Spinal cord (tissue), 10 donors: Measurements from ENCODE around the gene PRR16. TPM values are rescaled to one million over a fixed set of nuclear protein-coding genes. Genes with fewer than 3 reads are reported as not detected.

Experiments used
- DNase-seq, 6 donors: peaks; one replicate each; pipeline versions ENCODE4 v3.0.0 to v3.0.0-alpha.2; 2013 to 2015; ENCODE audit warnings: low spot score in 6 of 6, low read depth in 4 of 6
- H3K27ac ChIP-seq: one replicate; pipeline ENCODE4 v1.5.1; 2013; ENCODE audit warnings: low read depth, low read length, control low read depth
- H3K27me3 ChIP-seq: one replicate; pipeline ENCODE4 v1.6.1; 2013; ENCODE audit warnings: low read length; ENCODE audit not compliant: control insufficient read depth, insufficient read depth
- H3K36me3 ChIP-seq: one replicate; pipeline ENCODE4 v1.6.1; 2013; ENCODE audit warnings: low read length; ENCODE audit not compliant: control insufficient read depth, insufficient read depth
- H3K4me1 ChIP-seq: one replicate; pipeline ENCODE4 v1.6.1; 2013; ENCODE audit warnings: low read length; ENCODE audit not compliant: control insufficient read depth, insufficient read depth
- H3K4me3 ChIP-seq: one replicate; pipeline ENCODE4 v1.5.1; 2013; ENCODE audit warnings: low read depth, low read length, control low read depth
- H3K9me3 ChIP-seq: one replicate; pipeline ENCODE4 v1.6.1; 2013; ENCODE audit warnings: low read length; ENCODE audit not compliant: control insufficient read depth, insufficient read depth
- WGBS: methylation state at CpG from one replicate; pipeline ENCODE4 v1.1.5; 2013; ENCODE audit warnings: missing lambda C conversion rate; ENCODE audit not compliant: insufficient coverage; 5-methylcytosine and 5-hydroxymethylcytosine counted together
- polyA plus RNA-seq, 2 donors: library from polyadenylated mRNA; unstranded; fragments of 120-200 nt; gene quantifications; one replicate each; pipeline ENCODE4 v1.2.1, GENCODE V29; 2013; ENCODE audit not compliant: insufficient read length in 2 of 2
- total RNA-seq, 2 donors: library from RNA; depleted of rRNA in 1 of 2; stranded (reverse); fragments of 120-200 nt in 1 of 2; fragments of >200 nt in 1 of 2; gene quantifications; one replicate each; pipeline versions ENCODE4 v1.2.3 to v1.2.4, GENCODE V29; 2013 to 2014
- donor health status: healthy.

The PRR16 gene
- total and polyA plus RNA-seq, 4 donors: 1.6 to 5.7 (median 2.6) TPM

DNA sequence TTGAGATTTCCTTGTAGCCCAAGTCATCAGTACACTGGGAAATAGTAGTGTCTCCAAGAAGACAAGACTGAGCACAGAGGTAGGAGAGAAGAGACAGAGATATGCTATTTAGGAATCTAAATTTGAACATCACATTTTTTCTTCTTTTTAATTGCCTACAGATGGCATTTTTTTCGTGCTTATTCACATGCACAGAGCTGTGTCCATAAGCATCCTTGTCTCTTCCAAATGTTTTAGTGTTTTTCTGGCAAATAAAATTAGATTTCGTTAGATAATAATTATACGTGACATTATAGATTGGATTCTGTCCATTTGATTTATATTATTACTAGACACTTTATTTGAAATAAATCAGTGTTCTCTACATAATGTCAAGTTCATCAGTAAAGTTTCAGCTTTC, 80.9 kb downstream of the PRR16 start:
- Histone ChIP-seq H3K36me3 (no peaks in the 10 kb centered on the region), H3K4me1 (no peaks in the 10 kb centered on the region), H3K9me3 (no peaks in the 10 kb centered on the region), H3K27ac (no peak overlapping the region), H3K4me3 (no peak overlapping the region), H3K27me3 (no peaks in the 10 kb centered on the region)
- no peak for DNase-seq
- whole genome bisulfite sequencing: no CpG with 5 or more reads among the region's 3 CpGs

DNA sequence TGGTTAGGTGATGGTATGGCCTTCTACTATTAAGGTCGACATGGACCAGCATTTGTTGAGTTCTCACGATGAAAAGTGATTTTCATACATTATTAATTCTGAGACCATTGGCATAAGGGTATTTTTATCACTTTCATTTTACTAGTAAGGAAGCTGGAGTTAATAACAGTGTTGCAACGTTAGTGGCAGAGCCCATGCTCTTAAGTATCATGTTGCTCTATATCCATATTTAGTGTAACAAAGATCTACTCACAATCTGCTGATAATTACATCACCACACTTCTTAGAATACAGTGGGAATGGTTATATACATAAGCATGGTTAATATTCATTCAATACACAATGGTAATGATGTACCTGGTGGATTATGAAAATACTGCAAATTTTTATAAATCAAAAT, 81.9 kb downstream of the PRR16 start:
- Histone ChIP-seq H3K4me1 (no peaks in the 10 kb centered on the region), H3K27ac (no peak overlapping the region), H3K36me3 (no peaks in the 10 kb centered on the region), H3K4me3 (no peak overlapping the region), H3K9me3 (no peaks in the 10 kb centered on the region), H3K27me3 (no peaks in the 10 kb centered on the region)
- no CpG with 5 or more reads among the region's 3 CpGs for WGBS
- no peak for DNase-seq

DNA sequence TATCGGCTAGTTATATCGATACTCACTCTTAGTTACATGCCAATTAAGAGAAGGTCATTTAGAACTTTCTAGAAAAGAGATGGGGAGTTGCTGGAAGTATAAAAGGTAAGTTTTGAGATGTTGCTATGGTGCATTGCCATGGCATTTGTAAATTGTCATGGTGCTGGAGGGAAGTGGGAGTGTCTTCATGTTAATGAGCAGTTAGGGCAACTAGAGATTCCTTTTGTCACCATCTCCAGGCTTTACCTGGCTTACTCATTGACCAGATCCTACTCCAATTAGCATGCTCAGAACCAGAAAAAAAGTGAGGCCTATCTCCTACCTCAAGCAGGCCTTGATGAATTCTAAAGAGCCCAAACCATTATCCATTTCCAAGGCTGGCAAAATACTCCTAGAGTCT, 82.8 kb downstream of the PRR16 start:
- no CpG with 5 or more reads among the region's 2 CpGs for WGBS
- H3K27me3 ChIP-seq: no peaks in the 10 kb centered on the region
- no peak overlapping the region for H3K4me3 ChIP-seq
- H3K4me1 ChIP-seq: no peaks in the 10 kb centered on the region
- DNase-seq: no peak
- H3K27ac ChIP-seq: no peak overlapping the region
- no peaks in the 10 kb centered on the region for H3K9me3 ChIP-seq
- H3K36me3 ChIP-seq: no peaks in the 10 kb centered on the region

DNA sequence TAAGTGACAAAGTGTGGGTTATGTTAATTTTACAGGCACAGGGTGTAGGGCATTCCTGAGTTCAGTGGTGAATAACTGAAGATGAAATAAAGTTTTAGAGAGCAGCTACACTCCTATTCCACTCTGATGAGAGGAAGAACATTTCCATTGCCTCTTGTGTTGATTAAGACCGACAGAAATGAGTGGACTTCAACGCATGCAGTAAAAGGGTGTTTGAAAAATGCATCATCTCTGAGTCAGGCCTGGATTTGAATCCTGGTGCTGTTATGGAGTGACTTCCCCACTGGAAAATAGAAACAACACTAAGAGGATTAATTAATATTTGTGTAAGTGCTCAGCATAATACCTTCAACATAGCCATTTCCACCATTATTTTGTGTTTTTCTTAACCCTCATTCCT, 86.3 kb downstream of the PRR16 start:
- no CpG with 5 or more reads among the region's 2 CpGs for WGBS
- Histone ChIP-seq H3K4me3 (no peak overlapping the region), H3K27me3 (no peaks in the 10 kb centered on the region), H3K27ac (no peak overlapping the region), H3K9me3 (no peaks in the 10 kb centered on the region), H3K4me1 (no peaks in the 10 kb centered on the region), H3K36me3 (no peaks in the 10 kb centered on the region)
- no peak for DNase-seq

DNA sequence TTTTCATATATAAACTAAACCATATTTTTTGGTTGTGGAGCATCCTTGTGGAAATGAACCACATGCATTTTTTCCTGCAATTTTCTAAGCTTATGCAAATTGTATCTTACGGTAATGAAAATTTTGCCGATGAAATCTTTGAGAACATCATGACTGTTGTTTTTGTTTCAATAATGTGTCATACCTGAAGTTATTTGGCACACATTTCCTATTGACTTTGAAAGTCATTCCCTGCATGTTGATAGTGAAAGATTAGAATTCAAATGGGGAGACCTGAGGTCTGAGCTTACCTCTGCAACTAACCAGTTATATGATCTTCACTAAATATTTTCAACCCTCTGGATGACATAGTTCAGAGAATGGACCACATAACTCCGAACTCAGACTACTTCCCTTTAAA, 88.5 kb downstream of the PRR16 start:
- Histone ChIP-seq H3K27me3 (no peaks in the 10 kb centered on the region), H3K9me3 (no peaks in the 10 kb centered on the region), H3K27ac (no peak overlapping the region), H3K36me3 (no peaks in the 10 kb centered on the region), H3K4me1 (no peaks in the 10 kb centered on the region), H3K4me3 (no peak overlapping the region)
- no peak for DNase-seq
- WGBS: no CpG with 5 or more reads among the region's 3 CpGs

DNA sequence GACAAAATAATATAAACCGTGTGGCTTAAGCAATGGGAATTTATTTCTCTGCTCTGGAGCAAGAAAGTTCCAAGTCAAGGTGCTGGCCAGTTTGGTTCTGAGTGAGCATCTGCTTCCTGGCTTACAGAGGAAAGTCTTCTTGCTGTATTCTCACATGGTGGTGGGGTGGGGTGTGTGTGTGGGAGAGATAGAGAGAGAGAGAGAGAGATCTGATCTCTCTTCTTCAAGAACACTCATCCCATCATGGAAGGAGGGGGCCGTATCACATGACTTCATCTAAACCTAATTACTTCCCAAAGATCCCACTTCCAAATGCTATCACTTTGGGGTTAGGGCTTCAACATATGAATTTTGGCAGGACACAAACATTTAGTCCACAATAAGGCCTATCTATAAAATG, 91.2 kb downstream of the PRR16 start:
- no peak overlapping the region for H3K4me3 ChIP-seq
- DNase-seq: no peak
- no peaks in the 10 kb centered on the region for H3K27me3 ChIP-seq
- WGBS: 100% methylated on average over 1 of the region's 2 CpGs
- H3K36me3 ChIP-seq: no peaks in the 10 kb centered on the region
- no peaks in the 10 kb centered on the region for H3K9me3 ChIP-seq
- H3K4me1 ChIP-seq: no peaks in the 10 kb centered on the region
- H3K27ac ChIP-seq: no peak overlapping the region

DNA sequence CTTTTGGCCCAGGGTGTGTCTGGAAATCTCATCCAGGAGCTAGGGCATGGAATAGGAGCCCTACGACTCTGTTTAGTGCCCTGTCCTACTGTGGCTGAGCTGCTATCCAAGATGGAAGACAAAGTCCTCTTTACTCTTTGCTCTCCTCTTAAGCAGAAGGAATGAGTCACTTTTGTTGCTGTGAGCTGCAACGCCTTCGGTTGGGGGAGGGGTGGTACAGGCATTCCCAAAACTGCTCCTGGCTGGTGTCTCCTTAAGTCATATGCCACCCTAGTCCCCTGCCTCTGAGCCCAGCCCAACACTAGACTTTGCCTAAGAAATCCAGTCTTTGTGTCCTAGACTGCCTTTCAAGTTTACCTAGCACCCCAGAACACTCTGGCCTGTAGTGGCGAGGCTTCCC, 99.9 kb downstream of the PRR16 start:
- H3K9me3 ChIP-seq: no peaks in the 10 kb centered on the region
- DNase-seq: no peak
- no peaks in the 10 kb centered on the region for H3K36me3 ChIP-seq
- 94% methylated on average over 2 of the region's 4 CpGs for WGBS
- H3K4me3 ChIP-seq: no peak overlapping the region
- H3K27me3 ChIP-seq: no peaks in the 10 kb centered on the region
- no peaks in the 10 kb centered on the region for H3K4me1 ChIP-seq
- H3K27ac ChIP-seq: no peak overlapping the region

DNA sequence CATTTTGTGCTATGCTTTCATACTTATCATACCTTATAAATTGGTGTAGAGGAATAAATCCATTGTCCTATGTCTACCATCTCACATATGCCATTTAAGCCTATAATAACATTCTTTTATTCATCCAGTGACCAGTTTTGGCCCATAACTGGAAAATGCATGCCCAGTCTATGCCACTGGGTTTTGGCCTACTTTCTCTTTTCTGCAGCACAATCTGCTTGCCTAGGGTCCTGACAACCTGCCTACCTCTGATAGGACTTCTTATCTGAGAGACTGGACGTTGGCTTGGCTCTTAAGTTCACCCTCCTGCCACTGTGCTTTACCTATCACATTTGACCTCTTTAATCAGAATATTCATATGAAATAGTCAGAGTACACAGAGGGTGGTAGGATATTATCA, 103.0 kb downstream of the PRR16 start:
- Histone ChIP-seq H3K4me3 (no peak overlapping the region), H3K27ac (no peak overlapping the region), H3K9me3 (no peaks in the 10 kb centered on the region), H3K27me3 (no peaks in the 10 kb centered on the region), H3K4me1 (no peaks in the 10 kb centered on the region), H3K36me3 (no peaks in the 10 kb centered on the region)
- no peak for DNase-seq
- no CpG with 5 or more reads among the region's 1 CpG for WGBS

DNA sequence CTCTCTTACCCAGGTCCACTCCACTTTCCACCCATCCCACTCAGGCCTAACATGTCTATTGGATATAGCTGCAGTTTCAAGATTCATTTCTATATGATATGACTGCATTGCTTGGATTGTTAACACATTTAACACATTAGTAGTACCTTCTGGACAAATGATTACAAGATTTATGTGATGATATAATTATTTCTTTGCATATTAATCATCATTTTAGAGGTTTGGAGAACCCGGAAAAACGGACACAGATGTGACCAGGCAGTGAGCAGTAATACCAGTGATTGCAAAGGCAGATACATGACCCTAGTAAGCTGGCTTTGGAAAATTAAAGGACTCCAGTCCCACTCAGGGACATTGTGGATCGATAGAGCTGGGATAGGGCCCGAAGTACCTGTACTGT, 103.8 kb downstream of the PRR16 start:
- 97% methylated on average over 4 of the region's 4 CpGs for WGBS
- Histone ChIP-seq H3K27ac (no peak overlapping the region), H3K4me1 (no peaks in the 10 kb centered on the region), H3K36me3 (no peaks in the 10 kb centered on the region), H3K9me3 (no peaks in the 10 kb centered on the region), H3K4me3 (no peak overlapping the region), H3K27me3 (no peaks in the 10 kb centered on the region)
- no peak for DNase-seq

DNA sequence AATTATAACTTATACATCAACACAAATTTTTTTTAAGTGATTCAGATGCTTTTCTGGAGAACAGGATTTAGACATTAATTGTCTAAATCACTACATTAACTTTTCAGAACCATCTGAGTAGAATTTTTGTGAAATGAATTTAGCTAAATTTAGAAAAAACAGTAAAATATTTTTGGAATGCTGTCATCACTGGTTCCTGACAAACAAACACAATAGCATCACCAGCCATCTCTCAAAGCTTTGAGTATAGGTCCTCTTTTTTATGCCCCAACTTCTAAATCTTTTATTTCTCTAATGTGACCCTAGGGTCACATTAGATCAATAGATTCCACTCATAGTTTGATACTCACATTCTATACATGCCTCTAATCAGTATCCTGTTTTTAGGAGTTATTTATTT, 104.6 kb downstream of the PRR16 start:
- DNase-seq: no peak
- no peak overlapping the region for H3K27ac ChIP-seq
- H3K27me3 ChIP-seq: no peaks in the 10 kb centered on the region
- H3K9me3 ChIP-seq: no peaks in the 10 kb centered on the region
- H3K4me1 ChIP-seq: no peaks in the 10 kb centered on the region
- no peak overlapping the region for H3K4me3 ChIP-seq
- H3K36me3 ChIP-seq: no peaks in the 10 kb centered on the region

DNA sequence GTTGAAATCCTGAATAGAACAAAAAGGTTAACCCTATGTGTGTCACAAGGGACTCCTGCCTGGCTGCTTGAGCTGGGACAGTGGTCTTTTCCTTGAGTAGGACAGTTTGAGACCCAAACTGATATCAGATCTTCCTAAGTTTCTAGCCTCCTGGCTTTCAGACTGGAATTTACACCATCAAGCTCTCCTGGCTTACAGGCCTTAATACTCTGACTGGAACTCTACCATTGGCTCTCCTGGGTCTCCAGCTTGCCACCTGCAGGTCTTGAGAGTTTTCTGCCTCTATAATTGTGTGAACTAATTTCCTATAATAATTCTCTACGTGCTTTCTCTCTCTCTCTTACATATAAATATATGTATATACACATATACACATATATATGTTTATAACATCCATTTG, 112.5 kb downstream of the PRR16 start:
- no peaks in the 10 kb centered on the region for H3K36me3 ChIP-seq
- no peaks in the 10 kb centered on the region for H3K27me3 ChIP-seq
- no peak overlapping the region for H3K4me3 ChIP-seq
- no CpG with 5 or more reads among the region's 1 CpG for WGBS
- no peak overlapping the region for H3K27ac ChIP-seq
- H3K9me3 ChIP-seq: peaks cover 2% of the 10 kb centered on the region
- no peak for DNase-seq
- no peaks in the 10 kb centered on the region for H3K4me1 ChIP-seq
